GM23338 (cell line): ENCODE measurements around the gene COX7A2. TPM values are rescaled to one million over a fixed set of nuclear protein-coding genes. Genes with fewer than 3 reads are reported as not detected.
A peak's percentile ranks its signal among the peaks of the same experiment; 100 is the strongest.

Experiments used
- ATAC-seq: fragments of 200-7000 bp; cut with Tn5 transposase; 3 replicates; pipeline ENCODE4 v1.9.1; 2020
- DNase-seq: peaks from one replicate; pipeline ENCODE4 v3.0.0-alpha.2; 2015; ENCODE audit warnings: low spot score
- H2AFZ ChIP-seq: fragments of 200-600 bp; sonication (generic); 2 replicates; pipeline ENCODE4 v1.8.0; 2016; ENCODE audit warnings: antibody characterized with exemption, mild to moderate bottlenecking, moderate library complexity
- H3F3A ChIP-seq: fragments of 200-600 bp; sonication (generic); replicated peaks from 2 replicates; pipeline ENCODE4 v1.8.0; 2017; ENCODE audit warnings: antibody characterized with exemption, mixed run types, low read depth
- H3K27ac ChIP-seq: fragments of 200-600 bp; sonication (generic); 2 replicates; pipeline ENCODE4 v1.6.1; 2016; ENCODE audit warnings: low read depth
- H3K27me3 ChIP-seq: fragments of 200-600 bp; sonication (generic); 2 replicates; pipeline ENCODE4 v1.8.0; 2016; ENCODE audit warnings: mild to moderate bottlenecking, mixed run types, moderate library complexity; ENCODE audit not compliant: insufficient read depth
- H3K36me3 ChIP-seq: fragments of 200-600 bp; sonication (generic); 2 replicates; pipeline ENCODE4 v1.8.0; 2016; ENCODE audit warnings: mild to moderate bottlenecking; ENCODE audit not compliant: insufficient read depth
- H3K4me1 ChIP-seq: fragments of 200-600 bp; sonication (generic); 2 replicates; pipeline ENCODE4 v1.8.0; 2016; ENCODE audit warnings: mild to moderate bottlenecking, moderate library complexity; ENCODE audit not compliant: insufficient read depth
- H3K4me2 ChIP-seq: fragments of 200-600 bp; sonication (generic); 2 replicates; pipeline ENCODE4 v1.7.1; 2017; ENCODE audit warnings: mixed run types
- H3K4me3 ChIP-seq: fragments of 200-600 bp; sonication (generic); 2 replicates; pipeline ENCODE4 v1.6.1; 2016; ENCODE audit warnings: mixed run types
- H3K79me2 ChIP-seq: fragments of 200-600 bp; sonication (generic); replicated peaks from 2 replicates; pipeline ENCODE4 v1.8.0; 2017; ENCODE audit warnings: mild to moderate bottlenecking; ENCODE audit not compliant: insufficient read depth
- H3K9me2 ChIP-seq: fragments of 200-600 bp; sonication (generic); 2 replicates; pipeline ENCODE4 v1.8.0; 2017; ENCODE audit not compliant: insufficient read depth
- H4K20me1 ChIP-seq: fragments of 200-600 bp; sonication (generic); replicated peaks from 2 replicates; pipeline ENCODE4 v1.8.0; 2017; ENCODE audit warnings: mild to moderate bottlenecking; ENCODE audit not compliant: insufficient read depth
- H3K27ac Mint-ChIP-seq: 2 replicates; pipeline ENCODE4 v1.8.0; 2020; ENCODE audit warnings: inconsistent platforms, mild to moderate bottlenecking, moderate library complexity, mixed read lengths
- H3K27me3 Mint-ChIP-seq: 3 replicates; pipeline ENCODE4 v1.8.0; 2022; ENCODE audit warnings: low read depth, mild to moderate bottlenecking, moderate library complexity, mixed read lengths, inconsistent platforms; ENCODE audit not compliant: insufficient read depth, poor library complexity
- H3K36me3 Mint-ChIP-seq: 3 replicates; pipeline ENCODE4 v1.8.0; 2021; ENCODE audit warnings: low read depth, mild to moderate bottlenecking, inconsistent platforms, moderate library complexity, mixed read lengths
- H3K4me1 Mint-ChIP-seq: 3 replicates; pipeline ENCODE4 v1.8.0; 2020; ENCODE audit warnings: mild to moderate bottlenecking, inconsistent platforms, mixed read lengths
- H3K4me3 Mint-ChIP-seq: 3 replicates; pipeline ENCODE4 v1.8.0; 2021; ENCODE audit warnings: moderate library complexity, mild to moderate bottlenecking, inconsistent platforms, mixed read lengths
- H3K9me3 Mint-ChIP-seq: 3 replicates; pipeline ENCODE4 v1.8.0; 2020; ENCODE audit warnings: moderate library complexity, mild to moderate bottlenecking, inconsistent platforms, mixed read lengths
- CREB1 ChIP-seq: fragments of 250-450 bp; sonication (Bioruptor Pico); IDR thresholded peaks from 2 replicates; pipeline ENCODE4 v1.5.0; 2020; ENCODE audit warnings: low read depth, mild to moderate bottlenecking, moderate library complexity
- POLR2AphosphoS5 ChIP-seq: IDR thresholded peaks from 2 replicates; pipeline ENCODE4 v1.6.1; 2016; ENCODE audit warnings: antibody characterized with exemption, low read depth
- STAT1 ChIP-seq: IDR thresholded peaks from one replicate; pipeline ENCODE4 v1.6.1; 2016; ENCODE audit warnings: antibody characterized with exemption; ENCODE audit not compliant: unreplicated experiment
- polyA plus RNA-seq: library from polyadenylated mRNA; unstranded; fragments of >200 nt; fragmentation: Nextera tagmentation; extraction: Ambion mirVana; gene quantifications from 2 replicates; pipeline ENCODE4 v1.2.1, GENCODE V29; 2016
- total RNA-seq: library from RNA; depleted of rRNA; stranded (reverse); fragments of >200 nt; shearing (Covaris generic); gene quantifications from 2 replicates; pipeline ENCODE4 v1.2.3, GENCODE V29; 2014
- TF ChIP-seq, protein P1 (sequence below): IDR thresholded peaks from 2 replicates; pipeline ENCODE4 v1.6.1; 2016; ENCODE audit warnings: antibody characterized with exemption
- TF ChIP-seq, protein P2 (sequence below), 2 experiments: fragments of 200-600 bp in 1 of 2; sonication (generic) in 1 of 2; conservative IDR thresholded peaks; 2 replicates each; pipeline versions ENCODE4 v1.5.1 to v1.6.1; 2016 to 2017; ENCODE audit warnings: antibody characterized with exemption in 2 of 2, low read depth in 2 of 2, mild to moderate bottlenecking in 2 of 2, moderate library complexity in 1 of 2
- TF ChIP-seq, protein P3 (sequence below): fragments of 250-450 bp; sonication (Bioruptor Pico); IDR thresholded peaks from 2 replicates; pipeline ENCODE4 v1.5.0; 2020; ENCODE audit warnings: mild to moderate bottlenecking, moderate library complexity

Gene COX7A2
- total and polyA plus RNA-seq, 2 experiments from 2014 or later = 93.7 to 963 TPM

DNA sequence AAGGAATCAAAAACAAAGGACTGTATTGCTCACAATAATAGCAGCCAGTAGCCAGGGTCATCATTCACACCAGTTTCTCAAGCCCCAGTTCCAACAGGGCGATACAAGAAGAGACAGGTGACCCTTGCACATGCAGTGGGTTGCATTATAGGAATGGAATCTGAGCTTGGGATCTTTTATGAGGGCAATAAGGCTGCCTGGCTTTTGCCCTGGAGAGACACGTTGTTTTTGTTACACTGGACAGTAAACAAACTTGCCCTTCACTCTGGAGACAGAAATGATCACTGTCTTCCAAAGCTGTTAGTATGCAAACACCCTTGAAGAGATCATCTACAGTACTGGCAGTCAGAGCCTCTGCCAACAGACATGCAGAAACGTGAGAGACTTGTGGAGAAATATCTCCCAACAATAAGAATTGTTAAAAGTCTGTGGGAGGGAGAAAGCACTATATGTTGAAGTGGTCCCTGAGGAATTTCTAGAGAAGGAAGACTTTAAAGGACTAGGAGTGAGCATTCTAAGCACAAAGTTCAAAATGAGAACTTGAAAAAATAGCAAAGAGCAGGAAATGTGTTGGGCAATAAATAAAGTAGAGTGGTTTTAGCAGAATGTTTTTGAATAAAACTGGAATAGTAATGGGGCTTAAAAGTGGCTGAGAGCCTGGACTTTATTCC, 31.5 kb downstream of the COX7A2 start (continued):
- TF ChIP-seq, protein P1, sequence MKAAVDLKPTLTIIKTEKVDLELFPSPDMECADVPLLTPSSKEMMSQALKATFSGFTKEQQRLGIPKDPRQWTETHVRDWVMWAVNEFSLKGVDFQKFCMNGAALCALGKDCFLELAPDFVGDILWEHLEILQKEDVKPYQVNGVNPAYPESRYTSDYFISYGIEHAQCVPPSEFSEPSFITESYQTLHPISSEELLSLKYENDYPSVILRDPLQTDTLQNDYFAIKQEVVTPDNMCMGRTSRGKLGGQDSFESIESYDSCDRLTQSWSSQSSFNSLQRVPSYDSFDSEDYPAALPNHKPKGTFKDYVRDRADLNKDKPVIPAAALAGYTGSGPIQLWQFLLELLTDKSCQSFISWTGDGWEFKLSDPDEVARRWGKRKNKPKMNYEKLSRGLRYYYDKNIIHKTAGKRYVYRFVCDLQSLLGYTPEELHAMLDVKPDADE = no peak

DNA sequence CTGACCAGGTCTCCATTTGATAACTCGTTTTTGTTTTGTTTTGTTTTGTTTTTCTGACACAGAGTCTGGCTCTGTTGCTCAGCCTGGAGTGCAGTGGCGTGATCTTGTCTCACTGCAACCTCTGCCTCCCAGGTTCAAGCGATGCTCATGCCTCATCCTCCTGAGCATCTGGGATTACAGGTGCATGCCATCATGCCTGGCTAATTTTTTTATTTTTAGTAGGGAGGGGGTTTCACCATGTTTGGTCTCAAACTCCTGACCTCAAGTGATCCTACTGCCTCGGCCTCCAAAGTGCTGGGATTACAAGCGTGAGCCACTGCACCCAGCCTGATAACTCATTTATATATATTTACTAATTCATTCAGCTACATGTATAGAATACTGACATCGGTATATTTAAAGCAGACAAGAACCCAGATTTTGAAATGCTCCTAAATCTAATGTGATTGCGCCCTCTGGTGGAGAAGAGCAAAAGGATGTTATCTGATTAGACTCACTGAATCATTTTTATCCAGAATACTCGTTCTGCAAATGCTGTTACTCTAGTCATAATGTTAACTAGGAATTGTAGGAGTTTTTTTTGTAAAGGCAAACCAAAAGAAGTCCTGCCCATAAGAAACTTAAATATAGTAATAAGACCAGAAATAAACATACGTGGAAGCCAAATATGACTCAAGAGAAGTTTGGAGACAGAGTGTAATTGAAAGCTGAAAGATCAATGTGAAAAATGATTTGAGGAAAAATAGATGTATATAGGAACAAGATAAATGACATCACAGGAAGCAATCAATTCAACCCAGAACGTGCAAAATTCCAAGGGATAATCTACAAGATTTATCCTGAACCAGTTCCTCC, 32.5 kb downstream of the COX7A2 start:
- Mint-ChIP-seq H3K27me3 (peaks cover 33% of the 10 kb centered on the region), H3K27ac (no peak overlapping the region), H3K9me3 (no peaks in the 10 kb centered on the region), H3K4me3 (no peak overlapping the region), H3K36me3 (no peaks in the 10 kb centered on the region), H3K4me1 (peaks cover 54% of the 10 kb centered on the region)
- TF ChIP-seq STAT1 = no peak
- no peak for TF ChIP-seq POLR2AphosphoS5
- TF ChIP-seq CREB1 = no peak
- TF ChIP-seq, protein P2, sequence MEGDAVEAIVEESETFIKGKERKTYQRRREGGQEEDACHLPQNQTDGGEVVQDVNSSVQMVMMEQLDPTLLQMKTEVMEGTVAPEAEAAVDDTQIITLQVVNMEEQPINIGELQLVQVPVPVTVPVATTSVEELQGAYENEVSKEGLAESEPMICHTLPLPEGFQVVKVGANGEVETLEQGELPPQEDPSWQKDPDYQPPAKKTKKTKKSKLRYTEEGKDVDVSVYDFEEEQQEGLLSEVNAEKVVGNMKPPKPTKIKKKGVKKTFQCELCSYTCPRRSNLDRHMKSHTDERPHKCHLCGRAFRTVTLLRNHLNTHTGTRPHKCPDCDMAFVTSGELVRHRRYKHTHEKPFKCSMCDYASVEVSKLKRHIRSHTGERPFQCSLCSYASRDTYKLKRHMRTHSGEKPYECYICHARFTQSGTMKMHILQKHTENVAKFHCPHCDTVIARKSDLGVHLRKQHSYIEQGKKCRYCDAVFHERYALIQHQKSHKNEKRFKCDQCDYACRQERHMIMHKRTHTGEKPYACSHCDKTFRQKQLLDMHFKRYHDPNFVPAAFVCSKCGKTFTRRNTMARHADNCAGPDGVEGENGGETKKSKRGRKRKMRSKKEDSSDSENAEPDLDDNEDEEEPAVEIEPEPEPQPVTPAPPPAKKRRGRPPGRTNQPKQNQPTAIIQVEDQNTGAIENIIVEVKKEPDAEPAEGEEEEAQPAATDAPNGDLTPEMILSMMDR (conservative IDR thresholded peaks at IDR 0.05; ENCODE audit: low read depth in 2 of 2) = peak; percentile 75 to 97
- TF ChIP-seq, protein P3, sequence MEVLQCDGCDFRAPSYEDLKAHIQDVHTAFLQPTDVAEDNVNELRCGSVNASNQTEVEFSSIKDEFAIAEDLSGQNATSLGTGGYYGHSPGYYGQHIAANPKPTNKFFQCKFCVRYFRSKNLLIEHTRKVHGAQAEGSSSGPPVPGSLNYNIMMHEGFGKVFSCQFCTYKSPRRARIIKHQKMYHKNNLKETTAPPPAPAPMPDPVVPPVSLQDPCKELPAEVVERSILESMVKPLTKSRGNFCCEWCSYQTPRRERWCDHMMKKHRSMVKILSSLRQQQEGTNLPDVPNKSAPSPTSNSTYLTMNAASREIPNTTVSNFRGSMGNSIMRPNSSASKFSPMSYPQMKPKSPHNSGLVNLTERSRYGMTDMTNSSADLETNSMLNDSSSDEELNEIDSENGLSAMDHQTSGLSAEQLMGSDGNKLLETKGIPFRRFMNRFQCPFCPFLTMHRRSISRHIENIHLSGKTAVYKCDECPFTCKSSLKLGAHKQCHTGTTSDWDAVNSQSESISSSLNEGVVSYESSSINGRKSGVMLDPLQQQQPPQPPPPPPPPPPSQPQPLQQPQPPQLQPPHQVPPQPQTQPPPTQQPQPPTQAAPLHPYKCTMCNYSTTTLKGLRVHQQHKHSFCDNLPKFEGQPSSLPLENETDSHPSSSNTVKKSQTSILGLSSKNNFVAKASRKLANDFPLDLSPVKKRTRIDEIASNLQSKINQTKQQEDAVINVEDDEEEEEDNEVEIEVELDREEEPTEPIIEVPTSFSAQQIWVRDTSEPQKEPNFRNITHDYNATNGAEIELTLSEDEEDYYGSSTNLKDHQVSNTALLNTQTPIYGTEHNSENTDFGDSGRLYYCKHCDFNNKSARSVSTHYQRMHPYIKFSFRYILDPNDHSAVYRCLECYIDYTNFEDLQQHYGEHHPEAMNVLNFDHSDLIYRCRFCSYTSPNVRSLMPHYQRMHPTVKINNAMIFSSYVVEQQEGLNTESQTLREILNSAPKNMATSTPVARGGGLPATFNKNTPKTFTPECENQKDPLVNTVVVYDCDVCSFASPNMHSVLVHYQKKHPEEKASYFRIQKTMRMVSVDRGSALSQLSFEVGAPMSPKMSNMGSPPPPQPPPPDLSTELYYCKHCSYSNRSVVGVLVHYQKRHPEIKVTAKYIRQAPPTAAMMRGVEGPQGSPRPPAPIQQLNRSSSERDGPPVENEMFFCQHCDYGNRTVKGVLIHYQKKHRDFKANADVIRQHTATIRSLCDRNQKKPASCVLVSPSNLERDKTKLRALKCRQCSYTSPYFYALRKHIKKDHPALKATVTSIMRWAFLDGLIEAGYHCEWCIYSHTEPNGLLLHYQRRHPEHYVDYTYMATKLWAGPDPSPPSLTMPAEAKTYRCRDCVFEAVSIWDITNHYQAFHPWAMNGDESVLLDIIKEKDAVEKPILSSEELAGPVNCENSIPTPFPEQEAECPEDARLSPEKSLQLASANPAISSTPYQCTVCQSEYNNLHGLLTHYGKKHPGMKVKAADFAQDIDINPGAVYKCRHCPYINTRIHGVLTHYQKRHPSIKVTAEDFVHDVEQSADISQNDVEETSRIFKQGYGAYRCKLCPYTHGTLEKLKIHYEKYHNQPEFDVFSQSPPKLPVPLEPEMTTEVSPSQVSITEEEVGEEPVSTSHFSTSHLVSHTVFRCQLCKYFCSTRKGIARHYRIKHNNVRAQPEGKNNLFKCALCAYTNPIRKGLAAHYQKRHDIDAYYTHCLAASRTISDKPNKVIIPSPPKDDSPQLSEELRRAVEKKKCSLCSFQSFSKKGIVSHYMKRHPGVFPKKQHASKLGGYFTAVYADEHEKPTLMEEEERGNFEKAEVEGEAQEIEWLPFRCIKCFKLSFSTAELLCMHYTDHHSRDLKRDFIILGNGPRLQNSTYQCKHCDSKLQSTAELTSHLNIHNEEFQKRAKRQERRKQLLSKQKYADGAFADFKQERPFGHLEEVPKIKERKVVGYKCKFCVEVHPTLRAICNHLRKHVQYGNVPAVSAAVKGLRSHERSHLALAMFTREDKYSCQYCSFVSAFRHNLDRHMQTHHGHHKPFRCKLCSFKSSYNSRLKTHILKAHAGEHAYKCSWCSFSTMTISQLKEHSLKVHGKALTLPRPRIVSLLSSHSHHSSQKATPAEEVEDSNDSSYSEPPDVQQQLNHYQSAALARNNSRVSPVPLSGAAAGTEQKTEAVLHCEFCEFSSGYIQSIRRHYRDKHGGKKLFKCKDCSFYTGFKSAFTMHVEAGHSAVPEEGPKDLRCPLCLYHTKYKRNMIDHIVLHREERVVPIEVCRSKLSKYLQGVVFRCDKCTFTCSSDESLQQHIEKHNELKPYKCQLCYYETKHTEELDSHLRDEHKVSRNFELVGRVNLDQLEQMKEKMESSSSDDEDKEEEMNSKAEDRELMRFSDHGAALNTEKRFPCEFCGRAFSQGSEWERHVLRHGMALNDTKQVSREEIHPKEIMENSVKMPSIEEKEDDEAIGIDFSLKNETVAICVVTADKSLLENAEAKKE (CRISPR knock-in tag) = no peak
- TF ChIP-seq, protein P1 = no peak
- Histone ChIP-seq H3K9me2 (peaks cover under 1% of the 10 kb centered on the region; the same call in 1 of the 2 replicates), H3K4me1 (peaks cover 44% of the 10 kb centered on the region), H3K27ac (no peak overlapping the region), H3F3A (no peaks in the 10 kb centered on the region; the same call in 1 of the 2 replicates), H2AFZ (no peak overlapping the region), H3K4me2 (0 out of 2 replicates have a peak overlapping the region, but pooled peaks have one; percentile 34), H3K36me3 (no peaks in the 10 kb centered on the region), H3K27me3 (peaks cover 35% of the 10 kb centered on the region), H4K20me1 (no peaks in the 10 kb centered on the region), H3K79me2 (no peaks in the 10 kb centered on the region), H3K4me3 (no peak overlapping the region)
- DNase-seq (peak; percentile 88), ATAC-seq (no peak)
